ENCODE data around the gene GFM1.

GFM1 gene

DNA sequence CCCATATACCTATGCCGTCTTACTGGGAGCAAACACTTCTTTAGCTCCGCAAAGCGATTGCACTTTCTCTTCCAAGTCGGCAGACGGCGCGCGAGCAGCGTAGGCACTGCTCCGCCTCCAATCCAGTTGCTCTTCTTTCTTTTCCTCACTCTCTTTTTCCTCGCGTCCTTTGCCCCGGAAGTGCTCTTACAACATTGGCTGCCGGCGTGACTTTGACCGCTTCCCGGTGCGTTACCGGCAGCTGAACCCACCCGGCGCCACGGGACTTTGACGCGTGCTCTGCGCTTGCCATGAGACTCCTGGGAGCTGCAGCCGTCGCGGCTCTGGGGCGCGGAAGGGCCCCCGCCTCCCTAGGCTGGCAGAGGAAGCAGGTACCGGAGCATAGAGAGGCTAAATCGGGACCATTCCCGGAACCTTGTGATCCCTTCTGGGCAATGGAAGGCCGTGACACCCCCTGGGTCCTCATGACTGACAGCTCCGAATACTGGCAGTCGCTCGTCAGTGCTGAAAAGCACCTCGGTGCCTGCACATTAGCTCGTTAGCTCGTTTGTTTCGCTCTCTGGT lies at the start of gene GFM1:
Gene GFM1, plus strand, starts transcription at position 183 of the 564 bp plus-strand sequence. Its CDS starts 108 bp downstream, at position 291.
- Histone ChIP-seq H3K27me3 (ENCODE audit: control insufficient read depth, insufficient read depth, low read length) (no peaks in the 10 kb centered on the region), H3K36me3 (ENCODE audit: control insufficient read depth, low read depth, low read length) (peaks cover 22% of the 10 kb centered on the region), H3K9ac (ENCODE audit: low read length) (peak within 1 kb of the TSS; percentile 80), H3K4me3 (ENCODE audit: low read length) (peak within 1 kb of the TSS; percentile 100), H3K9me3 (ENCODE audit: control insufficient read depth, low read depth, low read length) (no peaks in the 10 kb centered on the region), H3K27ac (ENCODE audit: low read length) (peak within 1 kb of the TSS; percentile 30), H3K4me1 (ENCODE audit: control insufficient read depth, low read depth, low read length) (peaks cover 3% of the 10 kb centered on the region)

DNA sequence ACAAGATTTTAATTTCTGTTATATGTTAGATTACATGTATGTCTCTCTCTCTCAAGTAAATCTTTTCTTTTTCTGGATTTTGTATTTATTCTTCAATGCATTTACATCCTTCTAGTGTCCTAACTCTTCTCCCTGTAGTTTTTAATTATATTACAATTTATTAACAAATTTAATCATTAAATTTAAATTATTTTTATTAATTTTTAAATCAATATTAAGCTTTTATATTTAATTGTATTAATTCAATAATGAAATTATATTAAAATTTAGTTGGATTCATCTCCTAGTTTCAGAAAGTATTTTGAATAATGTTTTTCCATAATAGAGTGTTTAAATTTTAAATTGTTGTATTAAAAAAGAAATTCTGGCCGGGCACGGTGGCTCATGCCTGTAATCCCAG lies 43.5 kb upstream of the GFM1 start:
- no peaks in the 10 kb centered on the region for H3K9me3 ChIP-seq (ENCODE audit: control insufficient read depth, low read depth, low read length)
- H3K4me1 ChIP-seq (ENCODE audit: control insufficient read depth, low read depth, low read length): no peaks in the 10 kb centered on the region
- no peak overlapping the region for H3K27ac ChIP-seq (ENCODE audit: low read length)
- H3K9ac ChIP-seq (ENCODE audit: low read length): no peak overlapping the region
- H3K4me3 ChIP-seq (ENCODE audit: low read length): no peak overlapping the region
- H3K27me3 ChIP-seq (ENCODE audit: control insufficient read depth, insufficient read depth, low read length): no peaks in the 10 kb centered on the region
- no peaks in the 10 kb centered on the region for H3K36me3 ChIP-seq (ENCODE audit: control insufficient read depth, low read depth, low read length)

- no peaks in the 10 kb centered on the region for H3K36me3 ChIP-seq (ENCODE audit: control insufficient read depth, low read depth, low read length)
Measured at GRCh38 chr3:158602227-158602626, 42.1 kb upstream of the GFM1 start.

DNA sequence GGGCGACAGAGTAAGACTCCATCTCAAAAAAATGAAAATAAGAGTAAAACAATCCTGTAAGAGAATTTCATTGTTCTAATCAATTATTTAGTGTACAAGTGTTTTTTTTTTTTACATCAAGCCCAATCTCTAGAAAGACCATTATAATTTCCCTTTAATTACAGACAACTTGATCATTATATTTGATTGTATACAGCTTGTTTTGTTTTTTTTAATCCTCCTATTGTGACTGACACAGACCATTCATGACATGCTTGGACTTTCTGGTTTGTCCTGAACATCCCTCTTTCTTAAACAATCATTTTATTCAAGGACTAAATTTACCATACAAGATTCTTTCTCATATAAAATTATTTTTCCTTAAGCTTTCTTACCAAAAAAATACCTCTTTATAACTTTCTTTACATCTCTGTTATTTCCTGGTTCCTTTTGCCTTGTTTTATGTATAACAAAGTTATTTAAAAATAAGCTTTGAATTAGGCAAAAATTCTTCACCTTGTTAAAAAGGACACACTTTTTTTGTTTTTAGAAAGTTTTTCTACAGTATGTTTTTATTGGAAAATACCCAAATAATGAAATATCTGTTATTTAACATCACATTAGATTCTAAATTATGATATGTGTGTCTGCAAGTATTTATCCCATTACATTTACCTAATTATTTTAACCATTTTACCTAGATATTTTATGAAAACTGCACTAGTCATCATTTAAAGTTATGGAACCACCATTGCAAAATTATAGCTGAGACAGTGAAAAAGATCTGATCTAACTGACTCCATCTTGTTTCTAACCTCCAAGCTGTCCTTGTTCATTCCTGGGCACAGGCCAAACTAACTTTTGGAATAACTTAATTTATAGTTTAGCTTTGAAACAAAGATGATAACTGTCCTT lies 26.1 kb upstream of the GFM1 start:
- no peak overlapping the region for H3K27ac ChIP-seq (ENCODE audit: low read length)
- no peak overlapping the region for H3K4me3 ChIP-seq (ENCODE audit: low read length)
- H3K9ac ChIP-seq (ENCODE audit: low read length): no peak overlapping the region
- H3K9me3 ChIP-seq (ENCODE audit: control insufficient read depth, low read depth, low read length): peaks cover 21% of the 10 kb centered on the region
- no peaks in the 10 kb centered on the region for H3K36me3 ChIP-seq (ENCODE audit: control insufficient read depth, low read depth, low read length)
- no peaks in the 10 kb centered on the region for H3K4me1 ChIP-seq (ENCODE audit: control insufficient read depth, low read depth, low read length)
- H3K27me3 ChIP-seq (ENCODE audit: control insufficient read depth, insufficient read depth, low read length): no peaks in the 10 kb centered on the region

More at GRCh38 chr3:158602227-158602626, 42.1 kb upstream of the GFM1 start:
- no peaks in the 10 kb centered on the region for H3K9me3 ChIP-seq (ENCODE audit: control insufficient read depth, low read depth, low read length)
- no peaks in the 10 kb centered on the region for H3K4me1 ChIP-seq (ENCODE audit: control insufficient read depth, low read depth, low read length)
- H3K27ac ChIP-seq (ENCODE audit: low read length): no peak overlapping the region
- H3K27me3 ChIP-seq (ENCODE audit: control insufficient read depth, insufficient read depth, low read length): no peaks in the 10 kb centered on the region
- H3K9ac ChIP-seq (ENCODE audit: low read length): no peak overlapping the region
- H3K4me3 ChIP-seq (ENCODE audit: low read length): no peak overlapping the region

DNA sequence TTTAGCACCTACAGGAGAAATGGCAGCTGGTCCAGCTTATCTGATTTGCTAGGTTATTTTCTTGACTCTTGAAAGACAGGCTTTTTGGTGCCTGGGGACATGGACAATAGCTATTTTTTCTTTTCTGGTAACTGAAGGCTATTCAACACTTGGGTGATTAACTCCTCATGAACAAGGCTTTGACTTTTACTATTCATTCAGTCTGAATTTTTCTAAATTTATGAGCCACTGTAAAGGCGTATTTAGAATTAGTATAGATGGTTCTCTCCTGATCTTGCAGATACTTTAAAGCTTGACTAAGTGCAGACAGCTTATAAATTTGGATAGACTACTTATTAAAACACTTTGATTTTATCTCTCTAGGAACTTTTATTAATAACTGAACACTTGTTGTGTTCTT lies 18.4 kb upstream of the GFM1 start:
- Histone ChIP-seq H3K9ac (ENCODE audit: low read length) (no peak overlapping the region), H3K27me3 (ENCODE audit: control insufficient read depth, insufficient read depth, low read length) (no peaks in the 10 kb centered on the region), H3K9me3 (ENCODE audit: control insufficient read depth, low read depth, low read length) (no peaks in the 10 kb centered on the region), H3K4me1 (ENCODE audit: control insufficient read depth, low read depth, low read length) (no peaks in the 10 kb centered on the region), H3K27ac (ENCODE audit: low read length) (no peak overlapping the region), H3K4me3 (ENCODE audit: low read length) (no peak overlapping the region), H3K36me3 (ENCODE audit: control insufficient read depth, low read depth, low read length) (no peaks in the 10 kb centered on the region)

DNA sequence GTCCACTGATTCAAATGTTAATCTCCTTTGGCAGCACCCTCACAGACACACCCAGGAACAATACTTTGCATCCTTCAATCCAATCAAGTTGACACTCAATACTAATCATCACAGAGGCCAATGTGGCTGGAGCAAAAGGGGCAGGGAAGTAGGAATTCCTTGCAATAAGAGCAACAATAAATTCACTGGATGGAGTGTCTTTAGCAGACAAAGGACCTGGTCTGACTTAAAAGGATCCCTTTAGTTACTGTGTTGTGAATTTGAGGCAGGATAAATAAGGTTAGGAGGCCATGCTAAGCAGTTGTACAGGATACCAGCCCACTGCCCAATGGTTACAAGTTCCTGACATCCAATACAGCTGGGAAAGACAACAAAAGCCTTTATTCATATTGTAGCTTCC lies 12.3 kb upstream of the GFM1 start:
- no peak overlapping the region for H3K27ac ChIP-seq (ENCODE audit: low read length)
- H3K4me3 ChIP-seq (ENCODE audit: low read length): no peak overlapping the region
- H3K36me3 ChIP-seq (ENCODE audit: control insufficient read depth, low read depth, low read length): no peaks in the 10 kb centered on the region
- peaks cover 6% of the 10 kb centered on the region for H3K4me1 ChIP-seq (ENCODE audit: control insufficient read depth, low read depth, low read length)
- no peak overlapping the region for H3K9ac ChIP-seq (ENCODE audit: low read length)
- peaks cover 5% of the 10 kb centered on the region for H3K9me3 ChIP-seq (ENCODE audit: control insufficient read depth, low read depth, low read length)
- no peaks in the 10 kb centered on the region for H3K27me3 ChIP-seq (ENCODE audit: control insufficient read depth, insufficient read depth, low read length)

DNA sequence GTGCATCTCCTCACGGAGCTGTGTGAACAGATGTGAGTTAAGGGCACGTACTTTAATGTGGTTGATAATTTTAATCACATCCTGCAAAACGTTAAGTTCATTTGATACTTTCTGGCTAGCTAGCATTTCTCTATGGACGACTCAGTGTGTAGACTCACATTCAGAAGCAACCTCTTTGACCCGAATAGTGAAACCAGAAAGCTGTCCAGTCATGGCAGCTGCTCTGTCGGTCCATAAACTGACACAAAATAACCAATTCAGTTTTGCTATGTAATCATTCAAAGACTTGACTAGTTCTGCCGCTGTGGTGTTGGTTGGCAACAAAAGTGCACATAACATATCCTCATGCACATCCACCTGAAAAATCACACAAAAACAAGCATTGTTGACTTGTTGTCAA lies 3.7 kb upstream of the GFM1 start:
- H3K9me3 ChIP-seq (ENCODE audit: control insufficient read depth, low read depth, low read length): no peaks in the 10 kb centered on the region
- no peak overlapping the region for H3K9ac ChIP-seq (ENCODE audit: low read length)
- no peak overlapping the region for H3K27ac ChIP-seq (ENCODE audit: low read length)
- no peaks in the 10 kb centered on the region for H3K36me3 ChIP-seq (ENCODE audit: control insufficient read depth, low read depth, low read length)
- H3K4me3 ChIP-seq (ENCODE audit: low read length): no peak overlapping the region
- H3K27me3 ChIP-seq (ENCODE audit: control insufficient read depth, insufficient read depth, low read length): no peaks in the 10 kb centered on the region
- H3K4me1 ChIP-seq (ENCODE audit: control insufficient read depth, low read depth, low read length): peaks cover 3% of the 10 kb centered on the region

- no peaks in the 10 kb centered on the region for H3K9me3 ChIP-seq (ENCODE audit: control insufficient read depth, low read depth, low read length)
- H3K4me1 ChIP-seq (ENCODE audit: control insufficient read depth, low read depth, low read length): peaks cover 3% of the 10 kb centered on the region
- H3K9ac ChIP-seq (ENCODE audit: low read length): no peak overlapping the region
- no peak overlapping the region for H3K4me3 ChIP-seq (ENCODE audit: low read length)
- peaks cover 8% of the 10 kb centered on the region for H3K36me3 ChIP-seq (ENCODE audit: control insufficient read depth, low read depth, low read length)
- H3K27ac ChIP-seq (ENCODE audit: low read length): no peak overlapping the region
- no peaks in the 10 kb centered on the region for H3K27me3 ChIP-seq (ENCODE audit: control insufficient read depth, insufficient read depth, low read length)
Measured at GRCh38 chr3:158642005-158642404, 2.3 kb upstream of the GFM1 start.

GRCh38 chr3:158642474-158643210 lies 1.7 kb upstream of the GFM1 start:
- Histone ChIP-seq H3K27ac (ENCODE audit: low read length) (no peak overlapping the region), H3K36me3 (ENCODE audit: control insufficient read depth, low read depth, low read length) (peaks cover 14% of the 10 kb centered on the region), H3K27me3 (ENCODE audit: control insufficient read depth, insufficient read depth, low read length) (no peaks in the 10 kb centered on the region), H3K4me1 (ENCODE audit: control insufficient read depth, low read depth, low read length) (peaks cover 3% of the 10 kb centered on the region), H3K4me3 (ENCODE audit: low read length) (no peak overlapping the region), H3K9ac (ENCODE audit: low read length) (no peak overlapping the region), H3K9me3 (ENCODE audit: control insufficient read depth, low read depth, low read length) (no peaks in the 10 kb centered on the region)

GRCh38 chr3:158649791-158650190 lies 5.5 kb downstream of the GFM1 start:
- Histone ChIP-seq H3K4me3 (ENCODE audit: low read length) (no peak overlapping the region), H3K9ac (ENCODE audit: low read length) (no peak overlapping the region), H3K36me3 (ENCODE audit: control insufficient read depth, low read depth, low read length) (peaks cover 57% of the 10 kb centered on the region), H3K27ac (ENCODE audit: low read length) (no peak overlapping the region), H3K4me1 (ENCODE audit: control insufficient read depth, low read depth, low read length) (peaks cover 3% of the 10 kb centered on the region), H3K27me3 (ENCODE audit: control insufficient read depth, insufficient read depth, low read length) (no peaks in the 10 kb centered on the region), H3K9me3 (ENCODE audit: control insufficient read depth, low read depth, low read length) (no peaks in the 10 kb centered on the region)

GRCh38 chr3:158651192-158651591 lies 6.9 kb downstream of the GFM1 start:
- Histone ChIP-seq H3K27me3 (ENCODE audit: control insufficient read depth, insufficient read depth, low read length) (no peaks in the 10 kb centered on the region), H3K9ac (ENCODE audit: low read length) (no peak overlapping the region), H3K36me3 (ENCODE audit: control insufficient read depth, low read depth, low read length) (peaks cover 59% of the 10 kb centered on the region), H3K9me3 (ENCODE audit: control insufficient read depth, low read depth, low read length) (no peaks in the 10 kb centered on the region), H3K4me1 (ENCODE audit: control insufficient read depth, low read depth, low read length) (no peaks in the 10 kb centered on the region), H3K4me3 (ENCODE audit: low read length) (no peak overlapping the region), H3K27ac (ENCODE audit: low read length) (no peak overlapping the region)

Data from iPS-18a (cell line).